HepG2 (cell line): ENCODE measurements around the gene ATG2A. TPM values are rescaled to one million over a fixed set of nuclear protein-coding genes. Genes with fewer than 3 reads are reported as not detected.

Source experiments
- AFF4 ChIP-seq: sonication (generic); formaldehyde crosslinking; IDR thresholded peaks from 2 replicates; pipeline ENCODE4 v1.4.0; 2020; ENCODE audit warnings: missing genetic modification reagents
- ATAD3A ChIP-seq: sonication (generic); formaldehyde crosslinking; IDR thresholded peaks from 2 replicates; pipeline ENCODE4 v1.4.0; 2020; ENCODE audit warnings: missing genetic modification reagents
- ATF6 ChIP-seq: sonication (generic); formaldehyde crosslinking; conservative IDR thresholded peaks from 2 replicates; pipeline ENCODE4 v1.4.0; 2020; ENCODE audit warnings: missing genetic modification reagents
- HMG20A ChIP-seq: IDR thresholded peaks from 2 replicates; pipeline ENCODE4 v1.6.1; 2016; ENCODE audit warnings: borderline replicate concordance
- JUND ChIP-seq: sonication (generic); formaldehyde crosslinking; IDR thresholded peaks from 2 replicates; pipeline ENCODE4 v1.8.0; 2022; ENCODE audit warnings: mild to moderate bottlenecking, missing genetic modification reagents
- KDM3A ChIP-seq: IDR thresholded peaks from 2 replicates; pipeline ENCODE4 v1.6.1; 2018; ENCODE audit warnings: low read depth, missing compliant biosample characterization
- MIER3 ChIP-seq: IDR thresholded peaks from 2 replicates; pipeline ENCODE4 v1.6.1; 2016; ENCODE audit warnings: missing compliant biosample characterization, borderline replicate concordance
- MTERF4 ChIP-seq: sonication (generic); formaldehyde crosslinking; IDR thresholded peaks from 2 replicates; pipeline ENCODE4 v1.8.0; 2023; ENCODE audit warnings: mild to moderate bottlenecking, missing genetic modification reagents
- NFKBIZ ChIP-seq: IDR thresholded peaks from 2 replicates; pipeline ENCODE4 v1.6.1; 2018; ENCODE audit warnings: missing genetic modification reagents, missing compliant biosample characterization
- NR1H2 ChIP-seq: sonication (generic); formaldehyde crosslinking; IDR thresholded peaks from 2 replicates; pipeline ENCODE4 v1.8.1; 2022; ENCODE audit warnings: low read depth, missing genetic modification reagents, borderline replicate concordance
- PCBP2 ChIP-seq: fragments of 200-400 bp; formaldehyde crosslinking; optimal IDR thresholded peaks from 2 replicates; pipeline ENCODE3; 2018; ENCODE audit warnings: low read length, low read depth; ENCODE audit not compliant: poor library complexity, severe bottlenecking
- RELA ChIP-seq: sonication (generic); formaldehyde crosslinking; IDR thresholded peaks from 2 replicates; pipeline ENCODE4 v1.4.0; 2020; ENCODE audit warnings: missing genetic modification reagents
- TBP ChIP-seq: sonication (generic); formaldehyde crosslinking; IDR thresholded peaks from 2 replicates; pipeline ENCODE4 v1.5.0; 2020; ENCODE audit warnings: missing genetic modification reagents
- ZBTB33 ChIP-seq: sonication (generic); formaldehyde crosslinking; IDR thresholded peaks from 2 replicates; pipeline ENCODE4 v1.4.0; 2020; ENCODE audit warnings: missing genetic modification reagents
- ZGPAT ChIP-seq: IDR thresholded peaks from 2 replicates; pipeline ENCODE4 v1.6.1; 2016; ENCODE audit warnings: mild to moderate bottlenecking
- ZNF451 ChIP-seq: sonication (generic); formaldehyde crosslinking; IDR thresholded peaks from 2 replicates; pipeline ENCODE4 v1.5.0; 2020; ENCODE audit warnings: mild to moderate bottlenecking, missing genetic modification reagents
- ZNF780A ChIP-seq: sonication (generic); formaldehyde crosslinking; IDR thresholded peaks from 2 replicates; pipeline ENCODE4 v1.8.0; 2022; ENCODE audit warnings: mild to moderate bottlenecking, missing genetic modification reagents, moderate library complexity
- ZSCAN25 ChIP-seq: sonication (generic); formaldehyde crosslinking; IDR thresholded peaks from 2 replicates; pipeline ENCODE4 v1.8.0; 2022; ENCODE audit warnings: mild to moderate bottlenecking, missing genetic modification reagents
- polyA plus RNA-seq, 8 experiments: library from polyadenylated mRNA; depleted of rRNA in 3 of 8; stranded (reverse) in 7 of 8; unstranded in 1 of 8; fragments of >200 nt; fragmentation: Illumina TruSeq in 4 of 8; extraction: Trizol in 4 of 8; gene quantifications; 2 replicates each; pipeline versions ENCODE4 v1.2.1 to v1.2.3, GENCODE V29; 2011 to 2016; ENCODE audit warnings: low read depth in 4 of 8, missing spikeins in 1 of 8, mixed read lengths in 1 of 8; ENCODE audit not compliant: insufficient read depth in 1 of 8
- total RNA-seq, 5 experiments: library from RNA; depleted of rRNA; stranded (reverse); fragments of >200 nt; fragmentation: Illumina TruSeq; extraction: Trizol; gene quantifications; 2 replicates each; pipeline ENCODE4 v1.2.3, GENCODE V29; 2016; ENCODE audit warnings: low read depth in 1 of 5

The ATG2A gene
- total and polyA plus RNA-seq, 2 of the 13 experiments (the other 11 are each of a cell fraction or from before 2014, with no cell fraction given), result 6.7 to 8.0 TPM

- TF ChIP-seq ATF6 (CRISPR knock-in tag), result no peak
- no peak for TF ChIP-seq ATAD3A (CRISPR knock-in tag)
- TF ChIP-seq RELA (CRISPR knock-in tag), result no peak
- peak; percentile 96 for TF ChIP-seq JUND (CRISPR knock-in tag)
- TF ChIP-seq ZSCAN25 (CRISPR knock-in tag), result 0 out of 2 replicates have a peak, but pooled peaks have one; percentile 21
- peak; percentile 95 for TF ChIP-seq ZBTB33
- peak; percentile 36; the same call in 1 of the 2 replicates for TF ChIP-seq HMG20A (CRISPR knock-in tag)
- no peak for TF ChIP-seq ZNF451 (CRISPR knock-in tag)
- no peak for TF ChIP-seq AFF4 (CRISPR knock-in tag)
- TF ChIP-seq MIER3 (CRISPR knock-in tag), result peak; percentile 70; the same call in 1 of the 2 replicates
- TF ChIP-seq PCBP2, result no peak
- 0 out of 2 replicates have a peak, but pooled peaks have one; percentile 59 for TF ChIP-seq KDM3A (CRISPR knock-in tag)
- TF ChIP-seq ZGPAT, result peak; percentile 74; the same call in 1 of the 2 replicates
- TF ChIP-seq NFKBIZ (CRISPR knock-in tag), result 0 out of 2 replicates have a peak, but pooled peaks have one; percentile 40
- TF ChIP-seq NR1H2, result no peak
- TF ChIP-seq ZNF780A (CRISPR knock-in tag), result no peak
- TF ChIP-seq MTERF4 (CRISPR knock-in tag), result 0 out of 2 replicates have a peak, but pooled peaks have one; percentile 49
- TF ChIP-seq TBP (CRISPR knock-in tag), result no peak
- TF ChIP-seq, all 625 proteins: peak for 82
These were observed 62.2 kb downstream of the ATG2A start (continued) for GRCh38 chr11:64854534-64855502.
